ENCODE results near the gene ATG7. TPM values are rescaled to one million over a fixed set of nuclear protein-coding genes. Genes with fewer than 3 reads are reported as not detected.

The ATG7 gene
- total RNA-seq, 1 experiment from 2014 or later: 29.3 TPM

DNA sequence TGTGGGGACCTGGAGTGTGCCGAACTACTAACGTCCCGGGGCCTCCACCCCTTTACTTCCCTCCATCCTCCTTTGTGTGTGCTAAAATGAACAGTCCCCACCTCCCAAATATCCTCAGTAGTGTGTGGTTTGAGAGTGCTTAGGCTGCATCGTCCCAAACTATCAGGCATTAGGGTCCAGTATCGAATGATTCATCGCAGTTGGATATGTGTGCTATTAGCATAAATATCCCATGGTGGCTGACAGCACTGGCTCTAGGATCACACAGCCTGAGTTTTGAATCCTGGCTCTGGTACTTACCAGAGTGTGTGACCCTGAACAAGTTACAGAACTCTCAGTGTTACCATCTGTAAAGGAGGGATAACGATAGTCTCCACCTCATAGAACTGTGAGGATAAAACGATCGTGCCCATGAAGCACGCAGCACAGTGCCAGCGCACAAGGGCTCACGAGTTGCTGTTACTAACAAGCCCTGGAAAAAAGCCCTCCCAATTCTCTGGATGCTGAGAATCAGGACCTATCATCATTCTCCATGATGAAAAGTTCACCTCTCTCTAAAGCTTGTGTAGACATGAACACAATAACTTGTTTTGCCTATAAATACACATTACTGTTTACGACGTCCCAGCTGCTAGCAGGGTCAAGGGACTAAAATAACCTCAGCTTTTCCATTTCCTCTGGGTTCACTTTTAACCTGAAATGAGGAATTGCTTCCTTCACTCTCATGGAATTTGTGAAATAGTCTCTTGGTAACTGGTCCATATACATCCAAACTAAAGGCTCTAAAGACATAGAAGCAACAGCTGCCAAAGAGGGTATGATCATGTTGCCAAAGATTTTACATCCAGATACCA, 320.5 kb downstream of the ATG7 start (continued):
- no peak for TF ChIP-seq JUND (IDR thresholded peaks at IDR 0.05)
- no peak for TF ChIP-seq ELF1 (IDR thresholded peaks at IDR 0.05; ENCODE audit: borderline replicate concordance, low read depth)

DNA sequence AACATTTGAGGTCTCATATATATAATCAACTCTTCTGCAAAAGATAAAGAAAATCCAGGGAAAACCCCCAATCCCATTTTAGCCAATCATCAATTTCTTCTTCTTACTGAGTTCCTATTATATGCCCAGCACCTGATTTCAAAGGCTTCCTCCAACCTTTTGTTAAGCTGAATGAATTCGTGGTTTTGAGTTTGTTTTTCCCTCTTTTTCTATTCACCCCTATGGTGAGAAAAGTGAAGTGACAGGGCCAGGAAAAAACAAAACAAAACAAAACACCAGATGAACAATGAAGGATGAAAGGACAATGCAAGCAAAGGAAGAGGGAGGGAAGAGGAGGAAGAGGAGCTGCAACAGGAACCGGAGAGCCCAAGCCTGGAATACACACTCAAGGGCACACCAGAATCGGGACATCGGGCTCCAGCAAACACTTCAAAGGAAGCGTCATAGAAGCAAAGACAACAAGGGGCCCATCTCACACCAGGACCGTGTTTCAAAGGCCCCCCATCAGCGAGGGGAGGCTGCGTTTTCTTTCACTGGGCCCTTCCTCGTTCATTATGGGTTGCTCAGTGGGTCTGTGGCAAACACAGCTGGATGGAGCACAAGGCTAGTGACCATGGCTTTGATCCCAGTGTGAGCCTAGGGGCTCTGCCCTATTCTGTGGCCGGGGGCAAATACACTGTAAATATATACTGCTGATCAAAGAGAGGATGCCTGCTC, 321.3 kb downstream of the ATG7 start:
- Histone ChIP-seq H3K36me3 (ENCODE audit: control insufficient read depth in 1 of 2, insufficient read depth in 2 of 2, low read length in 2 of 2) (no peaks in the 10 kb centered on the region), H3K9ac (ENCODE audit: low read length) (no peak overlapping the region), H3K79me2 (ENCODE audit: insufficient read depth, low read length) (peaks cover 30% of the 10 kb centered on the region; the same call in 1 of the 2 replicates), H4K20me1 (ENCODE audit: insufficient read depth) (no peaks in the 10 kb centered on the region), H3K9me2 (ENCODE audit: insufficient read depth) (no peaks in the 10 kb centered on the region), H3K27ac (ENCODE audit: low read depth, low read length) (no peak overlapping the region), H3K9me3 (ENCODE audit: control insufficient read depth in 1 of 2, insufficient read depth in 1 of 2, low read depth in 1 of 2, low read length in 2 of 2) (no peaks in the 10 kb centered on the region), H3K27me3 (ENCODE audit: insufficient read depth, low read length) (no peaks in the 10 kb centered on the region), H2AFZ (ENCODE audit: low read depth, low read length, poor library complexity, severe bottlenecking) (no peak overlapping the region), H3K4me2 (ENCODE audit: low read length) (no peak overlapping the region), H3K4me3 (replicated peaks in 1 of 2; ENCODE audit: low read depth in 1 of 2, low read length in 2 of 2) (no peak overlapping the region), H3K4me1 (ENCODE audit: control insufficient read depth in 1 of 2, insufficient read depth in 2 of 2, low read length in 2 of 2) (peaks cover 14 to 29% of the 10 kb centered on the region in 2 experiments)
- BruUV-seq (replicated peaks): no TSS peak
- ATAC-seq (no peak), DNase-seq (ENCODE audit: low read depth, low spot score) (no peak)
- ChIA-PET RAD21 (ENCODE audit: low non-redundant PET in 1 of 2, low total read pairs in 2 of 2, uncharacterized antibody in 2 of 2, unreplicated experiment in 2 of 2) (no interaction called here), CTCF (no interaction called here), POLR2A (no interaction called here)
- TF ChIP-seq, protein P1, sequence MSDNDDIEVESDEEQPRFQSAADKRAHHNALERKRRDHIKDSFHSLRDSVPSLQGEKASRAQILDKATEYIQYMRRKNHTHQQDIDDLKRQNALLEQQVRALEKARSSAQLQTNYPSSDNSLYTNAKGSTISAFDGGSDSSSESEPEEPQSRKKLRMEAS (IDR thresholded peaks at IDR 0.05): no peak
- TF ChIP-seq EGR1 (IDR thresholded peaks at IDR 0.05; ENCODE audit: low read depth) (no peak), POLR2A (IDR thresholded peaks at IDR 0.05; ENCODE audit: borderline replicate concordance, extremely low read depth, insufficient read depth, insufficient read length) (no peak), EZH2phosphoT487 (IDR thresholded peaks at IDR 0.05; ENCODE audit: borderline replicate concordance) (no peak), SP1 (IDR thresholded peaks at IDR 0.05; ENCODE audit: low read depth) (no peak), CEBPB (IDR thresholded peaks at IDR 0.05; ENCODE audit: low read depth) (no peak), YY1 (IDR thresholded peaks at IDR 0.05; ENCODE audit: extremely low read depth, insufficient replicate concordance, low read depth, low read length) (no peak), POLR2AphosphoS5 (IDR thresholded peaks at IDR 0.05; ENCODE audit: low read depth, low read length) (no peak), ZFX (IDR thresholded peaks at IDR 0.05) (no peak), RAD21 (IDR thresholded peaks at IDR 0.05; ENCODE audit: low read depth) (no peak), ELF1 (IDR thresholded peaks at IDR 0.05; ENCODE audit: borderline replicate concordance, low read depth) (no peak), JUND (IDR thresholded peaks at IDR 0.05) (no peak), TCF7L2 (IDR thresholded peaks at IDR 0.05; ENCODE audit: borderline replicate concordance, extremely low read depth, insufficient read depth, insufficient read length) (no peak)
- TF ChIP-seq, protein P2, sequence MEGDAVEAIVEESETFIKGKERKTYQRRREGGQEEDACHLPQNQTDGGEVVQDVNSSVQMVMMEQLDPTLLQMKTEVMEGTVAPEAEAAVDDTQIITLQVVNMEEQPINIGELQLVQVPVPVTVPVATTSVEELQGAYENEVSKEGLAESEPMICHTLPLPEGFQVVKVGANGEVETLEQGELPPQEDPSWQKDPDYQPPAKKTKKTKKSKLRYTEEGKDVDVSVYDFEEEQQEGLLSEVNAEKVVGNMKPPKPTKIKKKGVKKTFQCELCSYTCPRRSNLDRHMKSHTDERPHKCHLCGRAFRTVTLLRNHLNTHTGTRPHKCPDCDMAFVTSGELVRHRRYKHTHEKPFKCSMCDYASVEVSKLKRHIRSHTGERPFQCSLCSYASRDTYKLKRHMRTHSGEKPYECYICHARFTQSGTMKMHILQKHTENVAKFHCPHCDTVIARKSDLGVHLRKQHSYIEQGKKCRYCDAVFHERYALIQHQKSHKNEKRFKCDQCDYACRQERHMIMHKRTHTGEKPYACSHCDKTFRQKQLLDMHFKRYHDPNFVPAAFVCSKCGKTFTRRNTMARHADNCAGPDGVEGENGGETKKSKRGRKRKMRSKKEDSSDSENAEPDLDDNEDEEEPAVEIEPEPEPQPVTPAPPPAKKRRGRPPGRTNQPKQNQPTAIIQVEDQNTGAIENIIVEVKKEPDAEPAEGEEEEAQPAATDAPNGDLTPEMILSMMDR (IDR thresholded peaks at IDR 0.05 in 2 of 3, conservative IDR thresholded peaks at IDR 0.05 in 1 of 3; ENCODE audit: borderline replicate concordance in 1 of 3, insufficient read depth in 1 of 3, low read depth in 2 of 3, low read length in 2 of 3): no peak
- TF ChIP-seq, protein P3, sequence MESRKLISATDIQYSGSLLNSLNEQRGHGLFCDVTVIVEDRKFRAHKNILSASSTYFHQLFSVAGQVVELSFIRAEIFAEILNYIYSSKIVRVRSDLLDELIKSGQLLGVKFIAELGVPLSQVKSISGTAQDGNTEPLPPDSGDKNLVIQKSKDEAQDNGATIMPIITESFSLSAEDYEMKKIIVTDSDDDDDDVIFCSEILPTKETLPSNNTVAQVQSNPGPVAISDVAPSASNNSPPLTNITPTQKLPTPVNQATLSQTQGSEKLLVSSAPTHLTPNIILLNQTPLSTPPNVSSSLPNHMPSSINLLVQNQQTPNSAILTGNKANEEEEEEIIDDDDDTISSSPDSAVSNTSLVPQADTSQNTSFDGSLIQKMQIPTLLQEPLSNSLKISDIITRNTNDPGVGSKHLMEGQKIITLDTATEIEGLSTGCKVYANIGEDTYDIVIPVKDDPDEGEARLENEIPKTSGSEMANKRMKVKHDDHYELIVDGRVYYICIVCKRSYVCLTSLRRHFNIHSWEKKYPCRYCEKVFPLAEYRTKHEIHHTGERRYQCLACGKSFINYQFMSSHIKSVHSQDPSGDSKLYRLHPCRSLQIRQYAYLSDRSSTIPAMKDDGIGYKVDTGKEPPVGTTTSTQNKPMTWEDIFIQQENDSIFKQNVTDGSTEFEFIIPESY (IDR thresholded peaks at IDR 0.05; ENCODE audit: extremely low read depth, insufficient replicate concordance, low read length): no peak
- intact Hi-C loops (cut with micrococcal nuclease): no loop called here

Measured in HCT116 (cell line).